Posterior vena cava (tissue), 2 donors: Measurements from ENCODE around the gene CALCR. TPM values are rescaled to one million over a fixed set of nuclear protein-coding genes. Genes with fewer than 3 reads are reported as not detected.
"Not testable (repeated sequence)": the region's sequence is repeated elsewhere in the genome, so short reads cannot be mapped to it uniquely, and the experiment has no call there.

Source experiments
- DNase-seq: peaks from one replicate; pipeline ENCODE4 v3.0.0-alpha.2; 2020; ENCODE audit warnings: low spot score
- intact Hi-C, 2 donors: fragments of 100-400 bp; cut with DNase I; formaldehyde crosslinking; loops; one replicate each; pipeline versions ENCODE4 v1.14.1 to v1.14.2; 2022 to 2023
- long read RNA-seq, 2 donors: library from polyadenylated mRNA; unstranded; transcript quantifications; one replicate each; pipeline ENCODE4 v2.0.0, GENCODE V29; 2020 to 2021
- total RNA-seq, 2 donors: library from RNA; stranded (reverse); fragmentation: NEBNext Ultra II Directional; extraction: Animal tissue kit (Norgen Biotek cat#: 25700); gene quantifications; one replicate each; pipeline ENCODE4 v1.2.1, GENCODE V29; 2021
- donor health status: DM: yes; HTN: yes; CAD: no.
- donor health status: DM: yes; HTN: yes; CAD: no.

The CALCR gene
- under 1 TPM in 1 of 2 donors, not detected in 1; 0.10 TPM for total RNA-seq
- long read RNA-seq, donor 1, result 0 reads
- long read RNA-seq, donor 2, result 0 reads

- DNase-seq, result no peak
- intact Hi-C loops, result no loop called here
Observed at GRCh38 chr7:93574646-93575554, at the start of gene CALCR. Gene CALCR, minus strand, starts transcription at chr7:93574724. Its CDS starts 87,743 bp downstream, at chr7:93486981.

- intact Hi-C loops, result no loop called here
- DNase-seq, result no peak
Observed at GRCh38 chr7:93623816-93624215, 49.3 kb upstream of the CALCR start.

- intact Hi-C loops, result no loop called here
- DNase-seq, result no peak
Observed at GRCh38 chr7:93622036-93623033, 47.8 kb upstream of the CALCR start.

GRCh38 chr7:93620864-93621263 is 46.3 kb upstream of the CALCR start:
- DNase-seq, result no peak
- intact Hi-C loops, result no loop called here

GRCh38 chr7:93620057-93620456 is 45.5 kb upstream of the CALCR start:
- intact Hi-C loops, result no loop called here
- no peak for DNase-seq

- no peak for DNase-seq
- intact Hi-C loops, result no loop called here
Observed at GRCh38 chr7:93601363-93601762, 26.8 kb upstream of the CALCR start.

- no peak for DNase-seq
- intact Hi-C loops, result no loop called here
Observed at GRCh38 chr7:93594250-93594649, 19.7 kb upstream of the CALCR start.

GRCh38 chr7:93592588-93593266 is 18.2 kb upstream of the CALCR start:
- intact Hi-C loops, result no loop called here
- no peak for DNase-seq

- DNase-seq, intact Hi-C loops: not testable (repeated sequence)
Observed at GRCh38 chr7:93591224-93592050, 16.9 kb upstream of the CALCR start.

- DNase-seq, intact Hi-C loops: not testable (repeated sequence)
Observed at GRCh38 chr7:93586479-93586865, 11.9 kb upstream of the CALCR start.

GRCh38 chr7:93585694-93586478 is 11.4 kb upstream of the CALCR start:
- intact Hi-C loops, DNase-seq: not testable (repeated sequence)

GRCh38 chr7:93579431-93579830 is 4.9 kb upstream of the CALCR start:
- intact Hi-C loops, result no loop called here

GRCh38 chr7:93578762-93579161 is 4.2 kb upstream of the CALCR start:
- DNase-seq, result no peak
- intact Hi-C loops, result no loop called here

More at GRCh38 chr7:93579431-93579830, 4.9 kb upstream of the CALCR start:
- DNase-seq, result no peak

- intact Hi-C loops, result no loop called here
- DNase-seq, result no peak
Observed at GRCh38 chr7:93575555-93576399, 1.3 kb upstream of the CALCR start.

GRCh38 chr7:93574269-93574645 is 267 bp downstream of the CALCR start:
- DNase-seq, result no peak
- intact Hi-C loops, result no loop called here

- no peak for DNase-seq
- intact Hi-C loops, result no loop called here
Observed at GRCh38 chr7:93569189-93569588, 5.3 kb downstream of the CALCR start.

- intact Hi-C loops, result no loop called here
- no peak for DNase-seq
Observed at GRCh38 chr7:93566876-93567275, 7.6 kb downstream of the CALCR start.
